Ascending aorta (tissue), 2 donors: Measurements from ENCODE around the gene BFSP2. TPM values are rescaled to one million over a fixed set of nuclear protein-coding genes. Genes with fewer than 3 reads are reported as not detected.
"Not testable (repeated sequence)": the region's sequence is repeated elsewhere in the genome, so short reads cannot be mapped to it uniquely, and the experiment has no call there.

ENCODE experiments used
- DNase-seq, 2 donors: peaks; one replicate each; pipeline ENCODE4 v3.0.0-alpha.2; 2019; ENCODE audit warnings: low spot score in 2 of 2
- H3K27ac ChIP-seq, 2 donors: fragments of 200-600 bp; sonication (generic); one replicate each; pipeline ENCODE4 v1.5.1; 2016 to 2017; ENCODE audit warnings: mild to moderate bottlenecking in 1 of 2
- H3K27me3 ChIP-seq: fragments of 200-600 bp; sonication (generic); one replicate; pipeline ENCODE4 v1.5.1; 2017
- H3K36me3 ChIP-seq, 2 donors: fragments of 200-600 bp; sonication (generic); one replicate each; pipeline ENCODE4 v1.5.1; 2016
- H3K4me1 ChIP-seq, 2 donors: fragments of 200-600 bp; sonication (generic); one replicate each; pipeline ENCODE4 v1.5.1; 2016 to 2017; ENCODE audit warnings: mild to moderate bottlenecking in 1 of 2
- H3K4me3 ChIP-seq, 2 donors: fragments of 200-600 bp; sonication (generic); one replicate each; pipeline ENCODE4 v1.5.1; 2016 to 2017; ENCODE audit warnings: mild to moderate bottlenecking in 1 of 2
- H3K9me3 ChIP-seq, 2 donors: fragments of 200-600 bp; sonication (generic); one replicate each; pipeline ENCODE4 v1.5.1; 2016
- intact Hi-C: fragments of 100-400 bp; cut with DNase I; formaldehyde crosslinking; loops from one replicate; pipeline ENCODE4 v1.15.1; 2023
- total RNA-seq: library from RNA; depleted of rRNA; stranded (reverse); fragments of >200 nt; gene quantifications from one replicate; pipeline ENCODE4 v1.1.0, GENCODE V29; 2016
- TF ChIP-seq, protein P1 (sequence below), 3 experiments: fragments of 200-600 bp in 2 of 3; fragments of 450-650 bp in 1 of 3; sonication (generic) in 2 of 3; IDR thresholded peaks; one replicate each; pipeline ENCODE4 v1.5.1; 2016 to 2019; ENCODE audit warnings: antibody characterized with exemption in 3 of 3, mild to moderate bottlenecking in 1 of 3, moderate library complexity in 1 of 3

Gene BFSP2
- total RNA-seq, 1 donor from 2014 or later, result not detected

GRCh38 chr3:133472242-133472641 is 72.4 kb downstream of the BFSP2 start:
- H3K27ac ChIP-seq, result no peak overlapping the region
- TF ChIP-seq, protein P1, sequence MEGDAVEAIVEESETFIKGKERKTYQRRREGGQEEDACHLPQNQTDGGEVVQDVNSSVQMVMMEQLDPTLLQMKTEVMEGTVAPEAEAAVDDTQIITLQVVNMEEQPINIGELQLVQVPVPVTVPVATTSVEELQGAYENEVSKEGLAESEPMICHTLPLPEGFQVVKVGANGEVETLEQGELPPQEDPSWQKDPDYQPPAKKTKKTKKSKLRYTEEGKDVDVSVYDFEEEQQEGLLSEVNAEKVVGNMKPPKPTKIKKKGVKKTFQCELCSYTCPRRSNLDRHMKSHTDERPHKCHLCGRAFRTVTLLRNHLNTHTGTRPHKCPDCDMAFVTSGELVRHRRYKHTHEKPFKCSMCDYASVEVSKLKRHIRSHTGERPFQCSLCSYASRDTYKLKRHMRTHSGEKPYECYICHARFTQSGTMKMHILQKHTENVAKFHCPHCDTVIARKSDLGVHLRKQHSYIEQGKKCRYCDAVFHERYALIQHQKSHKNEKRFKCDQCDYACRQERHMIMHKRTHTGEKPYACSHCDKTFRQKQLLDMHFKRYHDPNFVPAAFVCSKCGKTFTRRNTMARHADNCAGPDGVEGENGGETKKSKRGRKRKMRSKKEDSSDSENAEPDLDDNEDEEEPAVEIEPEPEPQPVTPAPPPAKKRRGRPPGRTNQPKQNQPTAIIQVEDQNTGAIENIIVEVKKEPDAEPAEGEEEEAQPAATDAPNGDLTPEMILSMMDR (IDR thresholded peaks at IDR 0.05), result no peak
- H3K4me1 ChIP-seq, result no peaks in the 10 kb centered on the region
- no peak overlapping the region for H3K4me3 ChIP-seq
- H3K9me3 ChIP-seq, result no peaks in the 10 kb centered on the region
- no peaks in the 10 kb centered on the region for H3K36me3 ChIP-seq
- no peak for DNase-seq
- no peaks in the 10 kb centered on the region for H3K27me3 ChIP-seq
- intact Hi-C loops, result no loop called here

GRCh38 chr3:133472889-133473288 is 73.0 kb downstream of the BFSP2 start:
- H3K36me3 ChIP-seq, result no peaks in the 10 kb centered on the region
- no peaks in the 10 kb centered on the region for H3K9me3 ChIP-seq
- no peaks in the 10 kb centered on the region for H3K4me1 ChIP-seq
- no peak for DNase-seq
- no peak overlapping the region for H3K27ac ChIP-seq
- no peak overlapping the region for H3K4me3 ChIP-seq
- intact Hi-C loops, result no loop called here
- TF ChIP-seq, protein P1 (IDR thresholded peaks at IDR 0.05), result no peak
- H3K27me3 ChIP-seq, result no peaks in the 10 kb centered on the region

- H3K4me1 ChIP-seq, H3K27me3 ChIP-seq, H3K4me3 ChIP-seq, H3K9me3 ChIP-seq, intact Hi-C loops, H3K36me3 ChIP-seq, DNase-seq: not testable (repeated sequence)
- peak overlapping the region in 1 of 2 donors; percentile 8 for H3K27ac ChIP-seq
These were observed 73.8 kb downstream of the BFSP2 start for GRCh38 chr3:133473472-133474191.

DNA sequence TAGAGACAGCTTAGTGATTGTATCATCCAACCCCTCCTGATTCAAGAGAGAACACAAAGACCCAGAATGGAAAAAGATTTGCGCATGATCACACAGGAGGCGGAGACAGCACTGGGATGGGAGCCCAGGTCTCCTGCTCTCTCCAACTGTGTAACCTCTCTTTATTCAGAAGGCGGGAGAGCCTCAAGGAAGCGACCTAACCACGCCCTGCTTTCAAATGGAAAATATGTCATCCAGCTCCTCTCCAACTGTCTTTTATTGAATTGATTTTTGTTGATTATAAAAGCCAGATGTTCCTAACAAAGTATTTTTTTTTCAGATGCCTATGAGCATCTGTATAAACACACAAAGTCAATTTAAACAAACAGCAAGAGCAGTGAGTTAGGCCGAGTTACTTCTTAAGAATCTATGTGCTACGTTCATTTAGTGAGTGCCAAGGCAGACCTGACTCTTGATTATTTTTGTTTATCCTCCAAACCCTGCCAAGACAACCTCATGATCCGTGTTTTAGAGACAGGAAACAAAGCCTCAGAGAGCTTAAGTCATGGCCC is 74.5 kb downstream of the BFSP2 start:
- H3K4me1 ChIP-seq, result no peaks in the 10 kb centered on the region
- TF ChIP-seq, protein P1 (IDR thresholded peaks at IDR 0.05), result no peak
- intact Hi-C loops, result no loop called here
- H3K27me3 ChIP-seq, result no peaks in the 10 kb centered on the region
- H3K4me3 ChIP-seq, result no peak overlapping the region
- H3K9me3 ChIP-seq, result no peaks in the 10 kb centered on the region
- no peak for DNase-seq
- no peaks in the 10 kb centered on the region for H3K36me3 ChIP-seq
- H3K27ac ChIP-seq, result peak overlapping the region in 1 of 2 donors; percentile 8

DNA sequence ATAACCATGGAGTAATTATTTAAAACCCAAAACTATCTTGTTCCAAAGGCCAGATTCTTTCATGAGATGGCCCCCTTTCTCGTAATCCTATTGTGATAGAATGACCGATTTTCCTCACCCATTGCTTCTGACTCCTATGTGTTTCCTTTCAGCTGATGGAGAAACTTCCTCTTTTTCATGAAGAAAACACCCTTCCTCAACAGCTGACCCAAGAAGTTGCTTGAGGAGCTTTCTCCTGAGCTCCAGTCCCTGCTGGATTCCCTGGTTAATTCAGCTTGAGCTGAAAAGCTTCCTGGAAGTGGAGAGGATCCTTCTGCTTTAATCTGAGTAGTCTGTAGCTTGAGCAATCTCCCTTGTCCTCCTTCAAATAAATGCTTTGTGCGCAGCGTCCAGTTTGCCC is 75.0 kb downstream of the BFSP2 start:
- intact Hi-C loops, result no loop called here
- no peaks in the 10 kb centered on the region for H3K4me1 ChIP-seq
- H3K9me3 ChIP-seq, result no peaks in the 10 kb centered on the region
- H3K27ac ChIP-seq, result no peak overlapping the region
- no peak for DNase-seq
- H3K4me3 ChIP-seq, result no peak overlapping the region
- no peaks in the 10 kb centered on the region for H3K27me3 ChIP-seq
- no peaks in the 10 kb centered on the region for H3K36me3 ChIP-seq
- TF ChIP-seq, protein P1 (IDR thresholded peaks at IDR 0.05), result no peak

DNA sequence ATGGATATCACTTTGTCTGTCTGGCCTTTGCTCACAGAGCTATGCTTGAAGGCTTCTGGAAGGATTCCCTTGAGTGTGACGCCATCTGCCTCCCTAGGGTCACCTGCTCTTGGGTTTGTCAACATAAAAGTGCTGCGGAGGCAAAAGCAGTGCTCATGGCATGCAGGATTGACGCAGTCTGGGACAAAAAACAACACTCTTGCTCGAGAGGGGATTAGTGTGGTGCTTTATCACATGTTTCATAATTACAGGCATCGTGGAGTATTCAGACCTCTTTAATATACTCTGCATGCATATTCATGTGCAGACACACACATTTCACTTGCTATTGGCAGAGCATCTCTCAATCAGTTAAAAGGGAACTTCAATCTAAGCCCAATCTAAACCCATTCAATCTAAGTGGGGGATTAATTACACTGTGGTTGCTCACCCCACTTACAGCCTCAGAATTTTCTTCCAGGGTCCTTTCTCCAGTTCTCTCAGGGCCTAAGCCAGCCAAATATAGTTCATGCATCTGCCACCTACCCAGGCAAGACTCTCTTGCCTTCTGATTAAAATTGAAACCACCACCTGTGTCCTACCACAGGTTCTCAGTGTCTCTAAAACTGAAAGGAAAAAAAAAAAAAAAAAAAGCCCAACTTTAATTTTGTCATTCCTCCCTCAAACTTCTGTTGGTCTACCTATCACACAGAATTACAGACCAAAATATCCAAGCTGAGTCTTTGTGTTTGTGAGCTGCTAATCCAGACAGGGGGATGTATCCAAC is 75.6 kb downstream of the BFSP2 start:
- Histone ChIP-seq H3K36me3 (no peaks in the 10 kb centered on the region), H3K27me3 (no peaks in the 10 kb centered on the region), H3K9me3 (no peaks in the 10 kb centered on the region), H3K4me3 (no peak overlapping the region), H3K4me1 (no peaks in the 10 kb centered on the region), H3K27ac (no peak overlapping the region)
- intact Hi-C loops, result no loop called here
- no peak for DNase-seq
- TF ChIP-seq, protein P1 (IDR thresholded peaks at IDR 0.05), result no peak
